GM18505 (cell line): Measurements from ENCODE around the gene RFC3.
"Not testable (repeated sequence)": the region's sequence is repeated elsewhere in the genome, so short reads cannot be mapped to it uniquely, and the experiment has no call there.

Experiments used
- ATAC-seq: cut with Tn5 transposase; IDR thresholded peaks from one replicate; pipeline ENCODE4 v1.9.1; 2021; ENCODE audit not compliant: unreplicated experiment
- POLR2A ChIP-seq: IDR thresholded peaks from 4 replicates; pipeline ENCODE4 v1.6.1; 2011; ENCODE audit warnings: borderline replicate concordance; ENCODE audit not compliant: insufficient read depth, insufficient read length; ENCODE audit errors: extremely low read depth

Gene RFC3, protein sequence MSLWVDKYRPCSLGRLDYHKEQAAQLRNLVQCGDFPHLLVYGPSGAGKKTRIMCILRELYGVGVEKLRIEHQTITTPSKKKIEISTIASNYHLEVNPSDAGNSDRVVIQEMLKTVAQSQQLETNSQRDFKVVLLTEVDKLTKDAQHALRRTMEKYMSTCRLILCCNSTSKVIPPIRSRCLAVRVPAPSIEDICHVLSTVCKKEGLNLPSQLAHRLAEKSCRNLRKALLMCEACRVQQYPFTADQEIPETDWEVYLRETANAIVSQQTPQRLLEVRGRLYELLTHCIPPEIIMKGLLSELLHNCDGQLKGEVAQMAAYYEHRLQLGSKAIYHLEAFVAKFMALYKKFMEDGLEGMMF

DNA sequence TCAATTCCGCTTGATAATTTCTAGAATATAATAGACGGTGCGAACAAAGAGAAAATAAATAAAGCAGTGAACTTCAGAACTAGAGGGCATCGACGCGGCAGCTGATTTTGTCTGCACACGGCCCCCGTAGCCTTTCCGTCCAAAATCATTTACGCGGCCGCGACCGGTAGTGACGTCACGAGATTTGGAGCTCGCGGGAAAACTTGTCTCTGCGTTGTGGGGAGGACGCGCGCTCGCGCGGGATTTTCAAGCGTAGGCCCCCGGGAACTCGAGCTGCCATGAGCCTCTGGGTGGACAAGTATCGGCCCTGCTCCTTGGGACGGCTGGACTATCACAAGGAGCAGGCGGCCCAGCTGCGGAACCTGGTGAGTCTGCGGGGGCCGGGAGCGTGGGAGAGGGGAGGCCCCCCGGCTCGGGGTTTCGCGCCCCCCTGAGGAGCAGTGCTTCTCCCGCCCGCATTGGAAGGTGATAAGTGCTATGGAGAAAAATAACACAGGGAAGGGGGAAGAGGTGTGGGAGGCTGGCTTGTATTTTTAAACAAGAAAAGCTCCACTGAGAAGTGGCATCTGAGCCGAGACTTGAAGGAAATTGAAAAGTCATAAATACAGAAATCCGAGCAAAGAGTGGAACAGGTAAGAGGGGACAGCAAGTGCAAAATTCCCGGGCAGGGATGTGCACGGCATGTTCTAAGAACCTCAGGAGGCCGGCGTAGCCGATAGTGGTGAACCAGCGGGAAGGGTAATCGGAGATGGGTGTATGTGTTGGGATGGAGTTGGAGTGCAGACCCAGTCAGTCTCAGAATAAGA lies at the start of gene RFC3:
RFC3 (plus strand) TSS at position 249 of the 806 bp plus-strand sequence; CDS start at position 279, 30 bp downstream.
- ATAC-seq = peak; percentile 93
- peak; percentile 74 for TF ChIP-seq POLR2A

DNA sequence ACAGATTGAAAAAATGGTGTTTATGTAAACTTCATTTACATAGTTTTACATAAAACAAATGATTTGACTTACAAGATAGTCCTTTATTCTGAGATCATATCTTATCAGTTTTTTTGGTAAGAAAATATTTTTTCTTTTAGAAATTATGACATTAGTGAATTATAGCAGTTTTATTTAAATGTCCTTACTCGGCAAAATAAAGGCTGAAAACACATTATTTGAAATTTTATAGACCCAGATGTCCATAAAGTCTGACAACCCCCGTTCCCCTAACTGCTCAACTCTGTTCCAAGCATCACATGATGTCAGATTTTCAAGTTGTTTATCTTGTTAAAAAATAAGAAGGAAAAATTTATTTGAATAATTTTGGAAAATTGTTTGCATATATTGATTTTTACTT lies 46.7 kb upstream of the RFC3 start:
- TF ChIP-seq POLR2A = no peak

DNA sequence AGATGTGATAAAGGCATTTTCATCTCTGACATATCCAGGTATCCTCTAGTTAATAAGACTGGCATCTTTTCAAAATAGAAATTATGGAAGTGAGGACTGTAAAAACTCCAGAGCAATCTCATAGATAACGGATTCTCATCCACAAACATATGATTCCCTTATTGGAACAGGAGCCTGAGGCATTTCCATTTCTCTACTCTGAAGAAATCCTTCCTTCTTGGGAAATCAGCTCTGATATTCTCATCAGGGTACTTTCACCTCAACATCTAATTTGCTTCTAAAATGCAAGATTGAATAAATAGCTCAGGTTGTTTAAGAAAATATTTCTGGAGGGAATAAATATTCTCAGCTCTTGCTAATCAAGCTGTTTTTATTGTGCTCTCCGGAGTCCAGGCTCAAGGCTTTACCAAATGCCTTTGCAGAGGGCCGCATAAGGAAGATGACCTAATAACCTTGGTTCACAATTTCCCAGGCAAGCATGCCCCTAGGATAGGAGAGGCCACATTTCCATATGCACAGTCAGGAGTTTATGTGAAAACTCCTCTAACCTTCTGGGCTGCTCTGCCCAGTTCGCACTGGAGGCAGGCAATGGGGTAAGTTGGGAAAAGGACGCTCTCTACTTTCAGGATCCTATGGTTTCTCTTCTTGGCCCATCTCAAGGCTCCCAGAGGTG lies 44.0 kb upstream of the RFC3 start:
- TF ChIP-seq POLR2A = no peak
- ATAC-seq = no peak

More for the DNA sequence above, 46.7 kb upstream of the RFC3 start:
- no peak for ATAC-seq

DNA sequence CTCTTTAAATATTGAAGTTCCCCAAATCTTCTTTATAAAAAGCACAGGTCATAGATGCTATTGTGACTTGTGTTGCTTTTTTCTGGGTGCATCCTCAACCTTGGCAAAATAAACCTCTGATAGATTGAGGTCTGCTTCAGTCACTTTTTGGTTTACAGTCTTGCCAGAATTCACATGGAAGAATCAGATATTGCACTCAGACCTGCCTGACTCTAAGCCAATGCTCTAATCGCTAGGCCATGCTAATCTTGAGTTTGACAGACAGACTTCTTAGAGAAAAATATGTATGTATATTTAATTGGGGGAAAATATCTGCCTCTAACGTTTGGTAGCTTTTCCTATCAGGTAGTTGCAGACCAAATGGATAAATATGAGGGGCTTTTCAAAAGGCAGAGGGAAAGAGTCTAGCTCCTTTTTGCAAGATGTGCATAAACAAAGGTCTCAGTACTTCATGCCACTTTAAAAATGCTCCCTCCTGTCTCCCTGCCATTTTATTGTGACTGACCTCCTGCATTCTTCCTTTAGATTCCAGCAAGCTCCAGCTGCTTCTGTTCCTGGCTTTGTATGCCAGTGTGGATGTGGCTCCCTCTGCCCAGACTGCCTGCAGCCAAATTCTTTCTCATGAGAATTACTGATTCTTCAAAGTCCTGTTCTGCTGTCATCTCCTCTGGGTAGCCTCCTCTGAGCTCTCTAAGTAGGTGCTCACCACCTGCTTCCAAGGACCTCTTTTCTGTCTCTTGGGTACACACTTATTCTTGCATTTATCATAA lies 42.4 kb upstream of the RFC3 start:
- TF ChIP-seq POLR2A = no peak
- ATAC-seq = no peak

DNA sequence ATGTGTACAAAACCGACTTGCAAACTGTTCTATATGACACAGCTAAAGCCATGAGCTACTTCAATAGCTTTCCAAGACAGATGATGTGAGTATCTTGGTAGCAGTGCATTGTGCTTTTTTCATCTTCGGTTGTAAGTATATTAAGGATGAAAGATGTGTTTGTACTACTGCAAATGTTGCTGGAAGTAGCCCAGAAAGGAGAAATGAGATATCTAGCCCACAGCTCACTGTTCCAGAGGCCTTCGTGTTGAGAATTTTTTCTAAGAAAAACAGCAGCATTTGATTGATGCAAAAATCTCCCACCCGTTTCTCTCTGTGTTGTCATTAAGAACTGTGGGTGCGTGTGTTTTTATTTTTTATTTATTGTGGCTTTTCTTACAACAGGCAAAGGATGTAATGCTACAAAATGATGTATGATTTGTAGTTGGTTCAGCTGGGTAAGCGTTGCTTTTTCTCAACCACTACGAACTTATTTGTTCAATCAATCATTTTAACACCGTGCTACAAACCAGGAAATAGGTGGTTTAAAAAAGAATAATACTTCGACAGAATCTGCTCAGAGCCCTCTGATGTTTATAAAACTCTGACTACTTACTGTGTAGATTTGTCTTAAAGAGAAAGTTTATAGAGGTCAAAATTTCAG lies 41.6 kb upstream of the RFC3 start:
- no peak for ATAC-seq
- TF ChIP-seq POLR2A = no peak

DNA sequence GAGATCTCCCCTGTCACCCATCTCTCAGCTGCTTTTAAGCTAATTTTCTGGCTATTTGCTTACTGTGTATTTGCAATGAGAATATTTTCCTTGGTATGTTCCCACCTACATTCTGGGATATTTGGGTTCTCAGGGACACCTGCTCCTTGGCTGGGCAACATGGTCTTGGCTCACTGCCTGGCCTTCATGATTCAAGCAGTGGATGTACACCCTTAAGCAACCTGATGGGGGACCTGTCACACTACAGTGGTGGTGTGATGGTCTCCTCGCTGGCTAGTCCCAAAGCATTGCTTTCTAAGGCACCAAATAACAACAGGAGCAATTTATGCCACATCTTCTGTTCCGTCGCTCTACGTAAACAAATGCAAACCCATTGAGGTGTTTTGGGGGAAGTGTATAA lies 35.3 kb upstream of the RFC3 start:
- no peak for TF ChIP-seq POLR2A
- no peak for ATAC-seq

DNA sequence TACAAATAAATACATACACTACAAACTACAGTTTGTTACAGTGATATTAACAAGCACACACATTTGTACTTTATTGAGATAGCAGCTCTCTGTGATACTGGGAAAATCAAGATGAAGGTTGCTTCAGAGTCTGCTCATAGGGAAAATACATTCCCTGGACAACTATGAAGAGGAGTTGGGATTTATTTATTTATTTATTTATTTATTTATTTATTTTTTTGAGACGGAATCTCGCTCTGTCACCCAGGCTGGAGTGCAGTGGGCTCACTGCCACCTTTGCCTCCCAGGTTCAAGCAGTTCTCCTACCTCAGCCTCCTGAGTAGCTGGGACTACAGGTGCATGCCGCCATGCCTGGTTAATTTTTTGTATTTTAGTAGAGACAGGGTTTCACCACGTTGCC lies 34.7 kb upstream of the RFC3 start:
- not testable (repeated sequence) for ATAC-seq

DNA sequence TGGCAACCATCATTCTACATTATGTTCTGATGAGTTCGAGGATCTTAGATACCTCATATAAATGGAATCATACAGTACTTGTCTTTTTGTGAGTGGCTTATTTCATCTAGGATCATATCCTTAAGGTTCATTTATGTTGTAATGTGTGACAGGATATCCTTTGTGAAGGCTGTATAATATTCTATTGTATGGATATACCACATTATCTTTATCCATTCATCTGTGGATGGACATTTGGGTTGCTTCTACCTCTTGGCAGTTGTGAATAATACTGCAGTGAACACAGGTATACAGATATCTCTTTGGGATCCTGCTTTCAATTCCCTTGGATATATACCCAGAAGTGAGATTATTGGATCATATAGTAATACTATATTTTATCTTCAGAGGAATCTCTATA lies 33.2 kb upstream of the RFC3 start:
- no peak for TF ChIP-seq POLR2A
- ATAC-seq = no peak

DNA sequence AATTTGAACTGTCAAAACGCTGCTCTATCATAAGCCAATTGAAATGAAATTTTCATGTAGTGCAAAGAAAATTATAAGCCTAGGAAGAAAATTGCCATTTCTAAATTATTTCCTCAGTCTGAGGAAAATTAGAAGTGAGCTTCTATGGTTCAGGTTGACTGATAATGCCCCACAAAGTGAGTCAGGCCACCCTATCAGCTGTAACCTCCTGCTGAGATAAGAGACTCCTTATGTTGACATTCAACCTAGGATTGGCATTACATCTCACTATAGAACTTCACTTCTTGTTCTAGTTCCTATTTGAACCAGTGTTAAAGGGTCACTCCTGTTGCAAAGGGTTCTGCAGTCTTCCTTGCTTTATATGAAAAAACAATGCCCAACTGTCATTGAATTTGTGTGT lies 32.6 kb upstream of the RFC3 start:
- TF ChIP-seq POLR2A = no peak
- no peak for ATAC-seq

DNA sequence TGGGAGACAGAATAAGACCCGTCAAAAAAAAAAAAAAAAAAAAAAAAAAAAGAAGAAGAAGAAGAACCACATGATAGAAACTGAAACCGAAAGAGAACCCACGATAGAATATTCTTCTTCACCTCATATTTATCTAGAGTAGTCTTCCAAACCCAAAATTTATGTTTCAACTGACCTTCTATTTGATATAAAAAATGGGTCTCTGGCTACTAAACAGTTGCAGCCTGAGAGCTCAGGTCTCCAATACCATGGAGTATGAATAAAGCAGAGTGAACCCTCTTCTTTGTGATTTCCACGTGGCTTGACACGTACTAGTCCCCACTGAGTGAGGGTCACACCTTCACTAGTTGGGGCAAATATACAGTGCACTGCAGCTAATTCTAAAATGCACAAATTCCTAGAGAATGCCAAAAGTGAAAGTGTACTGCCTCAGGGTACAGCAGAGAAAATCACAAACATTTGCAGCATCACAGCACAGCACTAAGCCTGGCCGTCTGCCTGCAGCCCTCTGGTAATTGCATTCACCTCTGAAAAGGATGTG lies 30.8 kb upstream of the RFC3 start:
- ATAC-seq = no peak
- no peak for TF ChIP-seq POLR2A

DNA sequence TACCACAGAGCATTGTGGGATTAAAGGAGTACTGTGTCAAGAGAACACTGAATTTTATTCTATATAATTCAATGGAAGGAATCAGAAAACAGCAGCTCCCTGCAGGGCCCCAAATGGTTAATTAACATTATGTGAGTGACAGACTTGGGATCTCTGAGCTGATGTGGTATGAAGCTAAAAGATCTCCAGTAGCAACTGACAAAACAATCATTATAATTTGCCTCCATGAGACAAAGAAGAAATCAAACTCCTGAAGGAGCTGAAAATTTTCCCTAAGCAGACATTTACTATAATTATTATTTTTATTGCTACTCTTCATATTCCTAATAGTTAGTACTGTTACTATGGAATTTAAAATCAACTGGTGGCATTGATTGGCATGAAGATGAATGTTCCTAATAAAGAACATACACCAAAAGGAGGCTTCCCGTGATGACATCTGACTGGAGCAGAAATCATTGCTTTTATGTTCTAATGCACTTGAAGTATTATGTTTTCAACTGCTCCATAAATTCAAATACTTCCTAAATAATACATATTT lies 28.8 kb upstream of the RFC3 start:
- no peak for ATAC-seq
- no peak for TF ChIP-seq POLR2A

DNA sequence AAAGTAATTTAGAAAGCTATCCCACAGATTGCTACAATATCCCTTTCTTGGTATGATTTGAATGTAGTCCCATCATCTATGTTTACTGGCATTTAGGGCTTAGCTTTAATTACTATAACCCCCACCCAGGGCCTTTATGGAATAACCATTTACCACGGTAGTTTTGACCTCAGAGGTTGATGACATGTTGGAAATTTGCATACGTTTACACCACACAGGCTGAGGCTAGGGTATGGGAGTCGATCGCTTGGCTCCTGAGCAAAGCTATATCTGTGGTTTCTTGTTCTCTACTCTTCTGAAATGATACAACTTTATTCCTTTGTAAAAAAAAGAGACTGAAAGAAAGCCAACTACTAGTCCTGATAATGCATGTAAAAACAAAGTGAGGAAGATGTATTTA lies 28.2 kb upstream of the RFC3 start:
- no peak for ATAC-seq
- no peak for TF ChIP-seq POLR2A

DNA sequence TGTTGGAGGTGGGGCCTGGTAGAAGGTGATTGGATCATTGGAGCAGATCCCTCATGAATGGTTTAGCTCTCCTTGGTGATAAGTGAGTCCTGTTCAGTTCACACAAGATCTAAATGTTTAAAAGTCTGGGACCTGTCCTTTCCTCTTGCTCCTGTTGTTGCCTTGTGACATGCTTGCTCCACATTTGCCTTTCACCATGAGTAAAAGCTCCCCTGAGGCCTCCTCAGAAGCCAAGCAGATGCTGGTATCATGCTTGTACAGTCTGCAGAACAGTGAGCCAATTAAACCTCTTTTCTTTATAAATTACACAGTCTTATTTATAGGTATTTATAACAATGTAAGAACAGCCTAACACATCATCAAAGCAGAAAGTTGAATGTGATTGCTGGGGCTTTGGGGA lies 24.2 kb upstream of the RFC3 start:
- TF ChIP-seq POLR2A = no peak
- no peak for ATAC-seq

DNA sequence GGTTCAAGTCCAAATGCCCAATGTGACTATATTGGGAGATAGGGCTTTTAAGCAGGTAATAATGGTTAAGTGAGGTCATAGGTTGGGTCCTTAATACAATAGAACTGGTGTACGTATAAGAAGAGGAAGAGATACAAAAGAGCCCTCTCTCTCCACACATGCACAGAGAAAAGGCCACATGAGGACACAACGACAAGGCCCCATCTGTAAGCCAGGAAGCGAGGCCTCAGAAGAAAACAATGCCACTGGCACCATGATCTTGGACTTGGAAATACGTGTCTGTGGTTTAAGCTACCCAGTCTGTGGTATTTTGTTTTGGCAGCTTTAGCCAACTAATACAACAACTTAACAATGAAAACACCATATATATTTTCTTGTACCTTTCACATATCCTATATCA lies 23.4 kb upstream of the RFC3 start:
- TF ChIP-seq POLR2A = no peak
- no peak for ATAC-seq
